K562 (cell line): ENCODE data around the gene ACP4. TPM values are rescaled to one million over a fixed set of nuclear protein-coding genes. Genes with fewer than 3 reads are reported as not detected.
A peak's percentile ranks its signal among the peaks of the same experiment; 100 is the strongest.

ENCODE experiments used
- ATAC-seq: fragments of 200-7000 bp; cut with Tn5 transposase; 3 replicates; pipeline ENCODE4 v1.9.1; 2020; ENCODE audit warnings: moderate library complexity
- BruUV-seq: library from RNA; stranded (reverse); fragments of 400-500 nt; replicated peaks from 2 replicates; lab custom pipeline; 2021; lab: Mats Ljungman, UMichigan
- CTCF ChIA-PET: fragments of 300-600 bp; formaldehyde crosslinking; extraction: SDS; loops from one replicate; lab custom pipeline; 2021; ENCODE audit warnings: low intra/inter-chr PET ratio; lab: Yijun Ruan, JAX
- POLR2A ChIA-PET: fragments of 300-600, 350-650 bp; sonication (Branson Sonifier 250); formaldehyde crosslinking; extraction: SDS; loops from one replicate; lab custom pipeline; 2021; ENCODE audit warnings: antibody characterized with exemption, inconsistent platforms; lab: Yijun Ruan, JAX
- DNase-seq, 4 experiments: peaks; one replicate each; pipeline versions ENCODE4 v3.0.0 to v3.0.0-alpha.2; 2011 to 2018; ENCODE audit warnings: low spot score in 3 of 4, mixed read lengths in 3 of 4; ENCODE audit errors: extremely low read depth in 1 of 4
- FAIRE-seq: peaks from 2 replicates; lab custom pipeline; 2011; peaks lifted over from hg19 to GRCh38; lab: Jason Lieb, UNC
- H2AFZ ChIP-seq: 2 replicates; pipeline ENCODE4 v1.6.0; 2011; ENCODE audit warnings: low read depth, low read length, control low read depth, inconsistent platforms
- H3K27ac ChIP-seq: fragments of 200-600 bp; 3 replicates; pipeline ENCODE4 v1.8.0; 2011; ENCODE audit warnings: low read depth, mild to moderate bottlenecking, control low read depth, inconsistent platforms, low read length, moderate library complexity, mixed read lengths; ENCODE audit errors: extremely low read depth
- H3K27me3 ChIP-seq, 2 experiments: fragments of 300-600 bp in 1 of 2; 2 replicates in 1 of 2; 3 replicates in 1 of 2; pipeline versions ENCODE4 v1.6.0 to v1.8.0; 2011; ENCODE audit warnings: inconsistent platforms in 2 of 2, low read length in 2 of 2, mild to moderate bottlenecking in 1 of 2, mixed read lengths in 1 of 2, moderate library complexity in 1 of 2; ENCODE audit not compliant: control insufficient read depth in 2 of 2, insufficient read depth in 2 of 2
- H3K36me3 ChIP-seq: fragments of 300-600 bp; 3 replicates; pipeline ENCODE4 v1.8.0; 2011; ENCODE audit warnings: mild to moderate bottlenecking, low read length, inconsistent platforms; ENCODE audit not compliant: control insufficient read depth, insufficient read depth
- H3K4me1 ChIP-seq, 2 experiments: fragments of 200-600 bp in 1 of 2; replicated peaks in 1 of 2; 2 replicates in 1 of 2; 3 replicates in 1 of 2; pipeline versions ENCODE4 v1.5.1 to v1.8.0; 2011; ENCODE audit warnings: inconsistent platforms in 2 of 2, low read length in 2 of 2, mild to moderate bottlenecking in 1 of 2, mixed read lengths in 1 of 2, moderate library complexity in 1 of 2; ENCODE audit not compliant: control insufficient read depth in 2 of 2, insufficient read depth in 2 of 2
- H3K4me2 ChIP-seq: 2 replicates; pipeline ENCODE4 v1.6.1; 2011; ENCODE audit warnings: low read length, control low read depth, inconsistent platforms, mixed read lengths; ENCODE audit not compliant: insufficient read depth
- H3K4me3 ChIP-seq: fragments of 200-600 bp; sonication (generic), shearing (Covaris generic); 2 replicates; pipeline ENCODE4 v1.5.1; 2016; ENCODE audit warnings: control low read depth, inconsistent platforms
- H3K79me2 ChIP-seq: fragments of 200-600 bp; 3 replicates; pipeline ENCODE4 v1.8.0; 2011; ENCODE audit warnings: low read length, inconsistent platforms; ENCODE audit not compliant: control insufficient read depth, insufficient read depth
- H3K9ac ChIP-seq, 2 experiments: 2 replicates each; pipeline versions ENCODE4 v1.6.0 to v1.6.1; 2011; ENCODE audit warnings: low read depth in 2 of 2, low read length in 2 of 2, control low read depth in 1 of 2, inconsistent platforms in 1 of 2, mild to moderate bottlenecking in 1 of 2, mixed read lengths in 1 of 2; ENCODE audit not compliant: insufficient read depth in 1 of 2
- H3K9me1 ChIP-seq: one replicate; pipeline ENCODE4 v1.6.0; 2011; ENCODE audit warnings: inconsistent platforms, mild to moderate bottlenecking, low read length, moderate library complexity; ENCODE audit not compliant: control insufficient read depth, insufficient read depth
- H3K9me3 ChIP-seq: replicated peaks from 2 replicates; pipeline ENCODE4 v1.5.1; 2011; ENCODE audit warnings: low read depth, low read length, inconsistent platforms; ENCODE audit not compliant: control insufficient read depth, insufficient read depth
- H4K20me1 ChIP-seq: replicated peaks from 2 replicates; pipeline ENCODE4 v1.6.1; 2011; ENCODE audit warnings: low read length, inconsistent platforms, mixed read lengths; ENCODE audit not compliant: control insufficient read depth, insufficient read depth
- CHD2 ChIP-seq: IDR thresholded peaks from 2 replicates; pipeline ENCODE4 v1.6.1; 2011; ENCODE audit warnings: low read depth, low read length
- DEAF1 ChIP-seq: fragments of 450-650 bp; formaldehyde crosslinking; IDR thresholded peaks from 2 replicates; pipeline ENCODE4 v1.4.0; 2020; ENCODE audit warnings: mild to moderate bottlenecking, moderate library complexity
- E2F6 ChIP-seq, 2 experiments: IDR thresholded peaks; 2 replicates each; pipeline ENCODE4 v1.6.1; 2011; ENCODE audit warnings: borderline replicate concordance in 1 of 2, control low read depth in 1 of 2, low read depth in 1 of 2, low read length in 1 of 2, mild to moderate bottlenecking in 1 of 2, mixed read lengths in 1 of 2, moderate library complexity in 1 of 2; ENCODE audit not compliant: insufficient read depth in 1 of 2, insufficient read length in 1 of 2, poor library complexity in 1 of 2, severe bottlenecking in 1 of 2; ENCODE audit errors: extremely low read depth in 1 of 2
- HMGN3 ChIP-seq: IDR thresholded peaks from 2 replicates; pipeline ENCODE4 v1.6.1; 2011; ENCODE audit warnings: borderline replicate concordance, low read depth, mild to moderate bottlenecking, mixed read lengths, low read length; ENCODE audit not compliant: insufficient read length; ENCODE audit errors: extremely low read depth
- NR1H2 ChIP-seq: sonication (generic); formaldehyde crosslinking; IDR thresholded peaks from 2 replicates; pipeline ENCODE4 v1.4.0; 2020; ENCODE audit warnings: mild to moderate bottlenecking, missing genetic modification reagents
- PBX2 ChIP-seq, 2 experiments: IDR thresholded peaks in 1 of 2; conservative IDR thresholded peaks in 1 of 2; 2 replicates each; pipeline ENCODE4 v1.6.1; 2016; ENCODE audit warnings: low read depth in 2 of 2, mild to moderate bottlenecking in 1 of 2, missing compliant biosample characterization in 1 of 2, missing genetic modification characterization in 1 of 2, moderate library complexity in 1 of 2
- POLR3A ChIP-seq: IDR thresholded peaks from 2 replicates; pipeline ENCODE4 v1.6.1; 2011; ENCODE audit warnings: borderline replicate concordance, mild to moderate bottlenecking, moderate library complexity; ENCODE audit not compliant: insufficient read length, insufficient read depth; ENCODE audit errors: extremely low read depth
- PTBP1 ChIP-seq: fragments of 200-400 bp; formaldehyde crosslinking; IDR thresholded peaks from 2 replicates; pipeline ENCODE4 v1.6.1; 2017; ENCODE audit warnings: low read depth, low read length
- RB1 ChIP-seq: fragments of 450-650 bp; IDR thresholded peaks from 2 replicates; pipeline ENCODE4 v1.6.1; 2017; ENCODE audit warnings: low read depth, mild to moderate bottlenecking
- SMARCA4 ChIP-seq: fragments of 450-650 bp; IDR thresholded peaks from 2 replicates; pipeline ENCODE4 v1.6.1; 2016
- SNRNP70 ChIP-seq: fragments of 200-400 bp; formaldehyde crosslinking; optimal IDR thresholded peaks from 2 replicates; pipeline ENCODE3; 2017; ENCODE audit warnings: low read depth, low read length
- YY1 ChIP-seq, 3 experiments: IDR thresholded peaks; 2 replicates each; pipeline ENCODE4 v1.6.1; 2011; ENCODE audit warnings: low read length in 2 of 3, mild to moderate bottlenecking in 2 of 3, moderate library complexity in 2 of 3, borderline replicate concordance in 1 of 3, control low read depth in 1 of 3, low read depth in 1 of 3; ENCODE audit not compliant: insufficient read depth in 3 of 3, insufficient replicate concordance in 2 of 3, control insufficient read depth in 1 of 3, insufficient read length in 1 of 3; ENCODE audit errors: extremely low read depth in 1 of 3
- WGBS: fragments of 100-300 bp; shearing (Covaris generic); methylation state at CpG from one replicate; pipeline ENCODE4 v1.1.6; 2016; ENCODE audit warnings: low coverage, mixed read lengths; ENCODE audit not compliant: insufficient coverage; ENCODE audit errors: missing lambda C conversion rate; 5-methylcytosine and 5-hydroxymethylcytosine counted together
- in situ Hi-C: fragments of 300-500 bp; cut with MboI; formaldehyde crosslinking; loops from 4 replicates; pipeline ENCODE4 v1.15.0; 2018; ENCODE audit warnings: inconsistent platforms, mixed read lengths
- intact Hi-C: fragments of 100-400 bp; cut with micrococcal nuclease; formaldehyde crosslinking; loops from 2 replicates; pipeline ENCODE4 v1.14.2; 2022
- polyA plus RNA-seq, 8 experiments: library from polyadenylated mRNA; depleted of rRNA in 4 of 8; stranded (reverse) in 5 of 8; unstranded in 3 of 8; fragments of >200 nt; fragmentation: Nextera tagmentation in 2 of 8; fragmentation: Illumina TruSeq in 1 of 8; extraction: Ambion mirVana in 2 of 8; extraction: Trizol in 1 of 8; gene quantifications; 2 replicates each; pipeline versions ENCODE4 v1.2.1 to v1.2.3, GENCODE V29; 2011 to 2014; ENCODE audit warnings: inconsistent platforms in 1 of 8, missing spikeins in 1 of 8
- total RNA-seq, 7 experiments: library from RNA; depleted of rRNA in 6 of 7; stranded (reverse); fragments of >200 nt in 6 of 7; fragmentation: Illumina TruSeq in 2 of 7; extraction: Trizol in 2 of 7; gene quantifications; 2 replicates each; pipeline versions ENCODE4 v1.2.1 to v1.2.3, GENCODE V29; 2011 to 2021; ENCODE audit warnings: low replicate concordance in 1 of 7

The ACP4 gene
- total and polyA plus RNA-seq, 9 of the 15 experiments (the other 6 are each of a cell fraction or from before 2014, with no cell fraction given), result not detected

GRCh38 chr19:50794074-50794875 is 4.1 kb downstream of the ACP4 start:
- ATAC-seq, result peak; percentile 69
- Histone ChIP-seq H3K27ac (no peak overlapping the region), H3K27me3 (no peaks in the 10 kb centered on the region), H3K36me3 (peaks cover 38% of the 10 kb centered on the region; the same call in 2 of the 3 replicates), H4K20me1 (peaks cover 37% of the 10 kb centered on the region), H3K4me3 (no peak overlapping the region), H3K9me1 (peaks cover 15% of the 10 kb centered on the region), H3K9ac (peak overlapping the region in 1 of 2 experiments; percentile 38; a peak in 1 of 4 replicates), H3K4me1 (peaks cover 7 to 62% of the 10 kb centered on the region in 2 experiments; a peak in 4 of 5 replicates), H3K9me3 (no peaks in the 10 kb centered on the region), H3K79me2 (no peaks in the 10 kb centered on the region; the same call in 2 of the 3 replicates), H2AFZ (no peak overlapping the region), H3K4me2 (peak overlapping the region; percentile 19; the same call in 1 of the 2 replicates)
- BruUV-seq, result no TSS peak
- WGBS, result 13% methylated on average over 13 of the region's 16 CpGs
- CTCF ChIA-PET, result interaction anchor here (0.8 to 1.8 kb wide), 3 partner anchors 77 to 127 kb away, joined by 3 to 4 read pairs (median 3); no protein-coding TSS in a partner anchor
- DNase-seq, result peak; percentile 77 to 84 (median 79)
- in situ Hi-C loops (loop anchor here (5.0 kb wide), 2 partner anchors 78 to 123 kb away; partner anchors contain the start of gene KLK2), intact Hi-C loops (loop anchor here (1.0 to 2.0 kb wide), 2 partner anchors 76 to 129 kb away; no protein-coding TSS in a partner anchor)
- POLR2A ChIA-PET, result interaction anchor here (0.6 to 3.7 kb wide), 17 partner anchors 10 to 234 kb away, joined by 3 to 58 read pairs (median 3); no protein-coding TSS in a partner anchor
- FAIRE-seq, result peak; percentile 69
- no peak for TF ChIP-seq PBX2 (CRISPR knock-in tag; IDR thresholded peaks at IDR 0.05; ENCODE audit: low read depth)
- 0 out of 2 replicates have a peak, but pooled peaks have one; percentile 12 for TF ChIP-seq PBX2 (tag; conservative IDR thresholded peaks at IDR 0.05; ENCODE audit: low read depth)
- no peak for TF ChIP-seq NR1H2 (CRISPR knock-in tag)
- peak; percentile 6 for TF ChIP-seq PTBP1
- peak; percentile 70; the same call in 1 of the 2 replicates for TF ChIP-seq RB1
- TF ChIP-seq SMARCA4, result no peak
- peak; percentile 75 to 94 for TF ChIP-seq E2F6 (IDR thresholded peaks at IDR 0.05; ENCODE audit: borderline replicate concordance in 1 of 2, extremely low read depth in 1 of 2, insufficient read depth in 1 of 2, insufficient read length in 1 of 2, low read depth in 1 of 2, low read length in 1 of 2, poor library complexity in 1 of 2, severe bottlenecking in 1 of 2)
- TF ChIP-seq CHD2, result peak; percentile 51
- TF ChIP-seq SNRNP70, result peak; percentile 79
- peak; percentile 70 for TF ChIP-seq HMGN3
- peak in 2 of 3 experiments; percentile 70 to 75 for TF ChIP-seq YY1 (IDR thresholded peaks at IDR 0.05; ENCODE audit: borderline replicate concordance in 1 of 3, control insufficient read depth in 1 of 3, extremely low read depth in 1 of 3, insufficient read depth in 3 of 3, insufficient read length in 1 of 3, insufficient replicate concordance in 2 of 3, low read depth in 1 of 3, low read length in 2 of 3)
- peak; percentile 27; the same call in 1 of the 2 replicates for TF ChIP-seq DEAF1 (CRISPR knock-in tag)
- no peak for TF ChIP-seq POLR3A
